ENCODE results near the gene LRRC36.

LRRC36 gene

DNA sequence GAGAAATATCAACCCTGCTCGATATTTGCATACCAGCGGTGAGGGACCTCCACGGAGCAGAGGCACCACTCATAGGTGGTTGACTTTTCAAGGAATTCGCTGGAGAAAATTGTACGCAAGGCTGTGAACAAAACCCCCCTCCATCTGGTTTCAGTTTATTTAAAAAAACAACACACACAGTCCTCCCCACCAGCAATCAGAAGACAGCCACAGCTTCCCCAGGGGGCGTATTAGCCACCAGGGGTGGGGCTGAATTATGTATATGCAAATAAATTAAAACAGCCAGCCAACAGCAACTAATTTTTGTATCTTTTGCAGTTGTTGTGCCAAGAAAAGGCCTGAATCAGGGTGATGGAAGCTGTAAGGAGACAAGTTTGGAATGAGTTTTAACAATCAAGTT lies 98.4 kb downstream of the LRRC36 start:
- DNase-seq (ENCODE audit: low read depth, low spot score), result no peak

- DNase-seq (ENCODE audit: low read depth, low spot score), result peak; percentile 23
These were observed 99.0 kb downstream of the LRRC36 start for GRCh38 chr16:67425580-67425979.

DNA sequence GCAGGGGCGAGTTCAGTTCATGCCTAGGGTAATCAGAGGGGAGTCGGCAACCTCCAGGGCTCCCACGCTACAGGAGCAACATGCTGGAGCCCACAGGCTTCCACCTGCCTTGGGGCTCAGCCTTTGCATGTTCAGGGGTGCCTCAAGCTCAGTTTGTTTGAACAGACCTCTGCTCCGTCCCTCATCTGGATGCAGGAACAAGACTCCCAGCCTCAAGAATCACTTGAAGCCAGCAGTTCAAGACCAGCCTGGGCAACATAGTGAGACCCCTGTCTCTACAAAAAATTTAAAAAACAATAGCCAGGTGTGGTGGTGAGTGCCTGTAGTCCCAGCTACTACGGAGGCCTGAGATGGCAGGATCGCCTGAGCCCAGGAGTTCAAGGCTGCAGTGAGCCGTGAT lies 99.4 kb downstream of the LRRC36 start:
- no peak for DNase-seq (ENCODE audit: low read depth, low spot score)

GRCh38 chr16:67426950-67427349 lies 100.3 kb downstream of the LRRC36 start:
- DNase-seq (ENCODE audit: low read depth, low spot score), result no peak

DNA sequence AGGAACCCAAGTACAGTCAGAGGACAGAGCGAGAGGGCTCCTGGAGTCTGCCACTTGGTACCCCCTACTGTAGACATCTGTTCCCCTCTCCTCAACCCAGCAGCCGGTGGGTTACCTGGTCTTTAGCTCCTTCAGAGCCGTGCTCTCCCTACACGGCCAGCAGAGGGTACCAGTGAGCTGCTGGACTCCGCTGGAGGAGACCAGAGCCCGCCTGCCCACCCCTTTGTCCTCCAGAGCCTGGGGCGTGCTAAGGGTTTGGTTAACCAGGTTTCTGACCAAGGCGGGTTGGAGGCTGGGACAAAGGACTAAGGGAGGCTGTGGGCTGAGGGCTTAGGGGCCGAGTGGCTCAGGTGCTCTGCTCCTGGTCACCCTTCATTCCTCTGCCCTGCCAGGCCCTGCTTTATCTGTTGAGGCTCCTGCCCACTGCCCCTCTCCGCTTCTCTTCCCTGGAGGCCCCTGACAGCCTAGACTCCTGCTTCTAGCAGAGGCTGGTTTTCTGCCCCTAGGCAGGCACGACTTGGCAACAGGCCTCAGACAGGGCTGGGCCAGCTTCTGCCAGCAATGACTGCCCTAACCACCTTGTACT lies 101.6 kb downstream of the LRRC36 start:
- DNase-seq (ENCODE audit: low read depth, low spot score), result peak; percentile 92

DNA sequence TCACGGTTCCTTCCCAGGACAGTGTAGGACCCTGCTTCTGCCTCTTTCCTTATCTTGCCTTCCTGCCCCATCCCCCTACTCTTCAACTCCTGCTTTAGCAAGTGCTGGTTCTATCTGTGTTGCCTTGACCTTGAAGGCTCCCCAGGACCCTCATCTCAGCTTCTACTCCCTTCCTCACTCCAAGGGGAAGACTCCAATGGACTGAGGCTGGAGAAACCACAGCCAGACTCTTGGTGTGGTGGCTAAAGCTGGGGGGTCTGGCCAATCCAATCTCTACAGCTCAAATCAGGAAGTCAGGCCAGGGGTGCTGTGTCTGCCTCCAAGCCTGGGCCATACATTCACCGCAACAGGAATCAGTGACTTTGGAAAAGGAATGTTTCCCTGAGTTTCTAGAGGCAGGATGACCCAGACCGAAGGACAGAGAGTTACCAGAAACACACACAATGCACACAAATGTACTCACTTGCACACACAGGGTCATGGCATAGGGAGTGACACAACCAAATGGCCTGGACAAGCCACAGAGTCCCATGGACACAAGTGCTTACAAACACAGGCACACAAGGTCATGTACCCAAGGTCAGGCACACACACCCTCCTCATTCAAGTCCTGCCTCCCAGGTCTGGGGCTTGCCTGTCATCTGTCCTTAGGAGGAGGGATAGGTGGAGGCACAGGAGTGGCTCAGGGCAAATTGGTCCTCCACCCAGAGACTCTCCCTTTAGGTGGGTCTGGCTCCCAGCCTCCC lies 102.6 kb downstream of the LRRC36 start:
- no peak for DNase-seq (ENCODE audit: low read depth, low spot score)

DNA sequence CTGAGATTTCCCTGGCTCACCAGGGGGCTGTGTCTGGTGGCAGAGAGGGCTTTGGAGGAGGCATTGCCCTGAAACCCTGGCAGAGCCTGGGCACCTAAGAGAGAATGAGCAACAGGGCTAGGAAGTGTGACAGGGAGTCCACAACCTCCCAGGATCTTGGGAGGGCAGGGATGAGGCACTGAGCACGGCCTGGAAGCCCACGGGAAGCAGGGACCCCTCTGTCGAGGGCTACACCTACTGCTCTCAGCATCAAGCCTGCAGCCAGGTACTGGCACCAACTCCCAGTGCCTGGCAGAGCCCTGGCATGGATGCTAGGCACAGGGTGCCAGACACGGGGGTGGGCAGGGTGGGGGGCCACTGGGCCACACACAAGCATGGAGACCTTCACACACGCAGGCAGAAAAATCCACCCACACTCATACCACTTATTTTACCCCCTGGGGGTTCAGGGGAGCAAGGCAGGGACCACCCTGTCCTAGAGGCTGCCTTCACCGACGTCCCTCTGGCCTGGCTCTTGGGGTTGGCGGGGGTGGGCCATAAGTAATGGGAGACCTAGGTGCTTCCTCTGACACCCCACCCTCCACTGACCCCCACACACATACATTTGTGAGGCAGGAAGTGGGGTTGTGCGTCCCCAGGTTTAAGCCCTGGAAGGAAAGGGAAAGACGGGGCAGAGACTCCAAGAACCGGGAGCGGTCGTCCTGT lies 103.3 kb downstream of the LRRC36 start:
- DNase-seq (ENCODE audit: low read depth, low spot score), result no peak

DNA sequence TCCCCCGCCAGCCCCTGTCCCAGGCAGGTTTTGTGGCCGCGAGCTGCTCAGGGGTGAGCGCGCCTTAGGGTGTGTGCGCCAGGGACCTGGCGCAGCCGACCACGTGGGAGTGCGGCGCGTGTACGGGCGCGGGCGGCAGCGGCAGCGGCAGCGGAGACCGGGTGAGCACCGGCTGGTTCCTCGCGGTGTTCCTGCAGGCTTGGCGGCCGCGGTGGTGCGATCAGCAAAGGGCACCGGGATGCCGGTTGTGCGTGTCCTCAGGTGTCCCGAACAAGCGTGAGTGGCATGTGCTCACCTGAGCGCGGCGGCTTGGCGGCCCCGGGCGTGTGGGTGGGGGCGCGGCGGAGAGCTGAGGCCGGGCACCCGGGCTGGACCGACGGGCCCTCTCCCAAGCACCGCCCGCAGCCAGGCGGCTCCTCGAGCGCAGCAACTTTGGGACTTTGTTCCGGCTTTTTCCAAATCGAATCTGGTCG lies 103.9 kb downstream of the LRRC36 start:
- DNase-seq (ENCODE audit: low read depth, low spot score), result peak; percentile 56

GRCh38 chr16:67430977-67431774 lies 104.6 kb downstream of the LRRC36 start, which contains the start of gene HSD11B2:
Gene HSD11B2 (plus strand): TSS chr16:67431121. CDS start chr16:67431249, 128 bp downstream.
- DNase-seq (ENCODE audit: low read depth, low spot score), result peak; percentile 29

DNA sequence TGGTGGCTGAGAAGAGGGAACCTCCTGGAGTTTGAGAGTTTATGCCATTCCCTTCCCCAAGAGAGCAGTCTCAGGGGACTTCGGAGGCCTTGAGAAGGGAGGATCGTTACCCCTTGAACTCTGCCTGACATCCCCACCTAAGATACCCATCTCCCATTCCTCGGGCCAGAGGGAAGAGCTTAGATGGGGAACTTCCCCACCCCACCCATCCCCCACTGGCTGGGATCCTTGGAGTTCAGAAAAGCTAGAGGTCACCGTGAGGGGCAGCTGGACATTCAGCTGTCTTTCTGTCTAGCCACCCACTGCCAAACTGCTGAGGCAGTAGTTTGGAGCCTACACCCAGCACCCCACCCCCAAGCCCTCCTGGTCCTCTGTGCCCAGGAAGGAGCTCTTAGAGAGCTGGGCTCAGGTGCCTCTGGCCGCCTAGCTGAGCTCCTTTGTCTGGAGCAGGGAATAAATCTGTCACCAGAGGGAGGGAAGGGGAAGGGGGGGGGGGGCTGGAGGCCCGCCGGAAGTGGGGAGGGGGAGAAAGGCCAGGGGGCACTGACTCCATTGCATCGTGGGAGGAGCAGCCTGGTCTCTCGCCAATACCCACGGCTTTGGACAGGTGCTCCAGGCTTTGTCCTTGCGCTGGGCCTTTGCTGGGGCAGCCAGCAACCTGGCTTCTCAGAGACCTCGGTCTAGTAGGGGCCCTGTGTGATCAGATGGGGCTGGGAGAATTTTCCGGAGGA lies 105.3 kb downstream of the LRRC36 start:
- peak; percentile 38 for DNase-seq (ENCODE audit: low read depth, low spot score)

DNA sequence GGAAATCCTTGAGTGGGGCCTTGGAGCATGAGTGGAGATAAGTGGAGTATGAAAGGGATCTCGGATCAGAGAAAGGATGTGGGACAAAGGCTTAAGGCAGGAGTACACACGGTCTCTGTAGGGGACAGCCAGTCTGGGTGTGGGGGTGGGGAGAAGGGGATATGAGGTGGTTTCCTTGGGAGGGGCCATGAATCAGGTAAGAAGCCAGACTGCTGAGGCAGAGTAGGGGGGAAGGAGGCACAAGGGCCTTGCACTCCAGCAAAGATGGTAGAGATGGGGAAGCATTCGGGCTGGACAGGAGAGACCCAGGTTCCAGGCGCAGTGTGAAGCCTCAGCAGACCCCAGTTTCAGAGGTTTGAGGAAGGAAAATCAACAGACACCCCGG lies 105.9 kb downstream of the LRRC36 start:
- no peak for DNase-seq (ENCODE audit: low read depth, low spot score)

DNA sequence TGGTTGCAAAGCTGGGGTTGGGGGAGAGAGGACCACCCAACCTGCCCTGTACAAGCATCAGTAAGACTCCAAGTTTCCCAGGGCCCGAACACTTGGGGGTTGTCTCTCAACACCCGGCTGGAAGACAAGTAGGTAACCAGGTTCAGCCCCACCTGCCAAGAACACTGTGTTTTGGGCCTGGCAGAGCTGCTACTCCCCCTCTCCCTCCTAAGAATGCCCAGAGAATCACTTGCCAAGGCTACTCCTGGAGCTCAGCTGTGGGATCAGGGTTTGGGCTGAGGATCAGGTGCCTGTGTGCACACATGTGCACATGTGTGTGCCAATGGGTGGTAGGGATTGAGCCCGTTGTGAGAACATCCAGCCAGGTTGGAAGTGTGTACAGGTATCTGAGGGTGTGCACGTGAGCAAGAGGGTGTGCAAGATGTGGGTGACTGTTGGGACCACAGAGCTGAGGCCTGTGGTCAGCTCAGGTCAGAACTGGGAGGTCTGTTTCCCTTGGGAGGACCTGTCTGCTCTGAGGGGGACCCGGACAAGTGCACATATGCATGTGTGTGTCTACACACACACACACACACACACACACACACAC lies 106.6 kb downstream of the LRRC36 start:
- DNase-seq (ENCODE audit: low read depth, low spot score), result no peak
